ENCODE results near the gene NR3C1. TPM values are rescaled to one million over a fixed set of nuclear protein-coding genes. Genes with fewer than 3 reads are reported as not detected.

Gene NR3C1
- total RNA-seq, 3 donors from 2014 or later (not counting 1 experiment from before 2014, with no cell fraction given) = 147 to 168 (median 165) TPM

- H3K4me3 ChIP-seq (ENCODE audit: low read length) = no peak overlapping the region
- Mint-ChIP-seq H3K27ac (peak overlapping the region; percentile 5 to 54), H3K4me3 (peak overlapping the region; percentile 40), H3K27me3 (ENCODE audit: low read depth in 2 of 2) (no peaks in the 10 kb centered on the region), H3K4me1 (peaks cover 96 to 99% of the 10 kb centered on the region in 2 donors), H3K9me3 (no peaks in the 10 kb centered on the region), H3K36me3 (no peaks in the 10 kb centered on the region)
- no peaks in the 10 kb centered on the region for H3K4me1 ChIP-seq (ENCODE audit: control insufficient read depth, insufficient read depth, low read length)
- no peak for ATAC-seq
- DNase-seq = no peak
- TF ChIP-seq, protein P1, sequence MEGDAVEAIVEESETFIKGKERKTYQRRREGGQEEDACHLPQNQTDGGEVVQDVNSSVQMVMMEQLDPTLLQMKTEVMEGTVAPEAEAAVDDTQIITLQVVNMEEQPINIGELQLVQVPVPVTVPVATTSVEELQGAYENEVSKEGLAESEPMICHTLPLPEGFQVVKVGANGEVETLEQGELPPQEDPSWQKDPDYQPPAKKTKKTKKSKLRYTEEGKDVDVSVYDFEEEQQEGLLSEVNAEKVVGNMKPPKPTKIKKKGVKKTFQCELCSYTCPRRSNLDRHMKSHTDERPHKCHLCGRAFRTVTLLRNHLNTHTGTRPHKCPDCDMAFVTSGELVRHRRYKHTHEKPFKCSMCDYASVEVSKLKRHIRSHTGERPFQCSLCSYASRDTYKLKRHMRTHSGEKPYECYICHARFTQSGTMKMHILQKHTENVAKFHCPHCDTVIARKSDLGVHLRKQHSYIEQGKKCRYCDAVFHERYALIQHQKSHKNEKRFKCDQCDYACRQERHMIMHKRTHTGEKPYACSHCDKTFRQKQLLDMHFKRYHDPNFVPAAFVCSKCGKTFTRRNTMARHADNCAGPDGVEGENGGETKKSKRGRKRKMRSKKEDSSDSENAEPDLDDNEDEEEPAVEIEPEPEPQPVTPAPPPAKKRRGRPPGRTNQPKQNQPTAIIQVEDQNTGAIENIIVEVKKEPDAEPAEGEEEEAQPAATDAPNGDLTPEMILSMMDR (IDR thresholded peaks at IDR 0.05) = no peak
- intact Hi-C loops (cut with micrococcal nuclease) = no loop called here
- peaks cover 2% of the 10 kb centered on the region for H3K9me3 ChIP-seq (ENCODE audit: control insufficient read depth, insufficient read depth, low read length)
- H3K36me3 ChIP-seq (ENCODE audit: control insufficient read depth, insufficient read depth, low read length) = peaks cover 7% of the 10 kb centered on the region
- no peak overlapping the region for H3K27ac ChIP-seq (ENCODE audit: low read length)
- WGBS (ENCODE audit: insufficient coverage) = no CpG with 5 or more reads among the region's 2 CpGs
- no peaks in the 10 kb centered on the region for H3K27me3 ChIP-seq (ENCODE audit: control insufficient read depth, insufficient read depth, low read length)
Measured at GRCh38 chr5:143379606-143380005, 23.9 kb downstream of the NR3C1 start.

DNA sequence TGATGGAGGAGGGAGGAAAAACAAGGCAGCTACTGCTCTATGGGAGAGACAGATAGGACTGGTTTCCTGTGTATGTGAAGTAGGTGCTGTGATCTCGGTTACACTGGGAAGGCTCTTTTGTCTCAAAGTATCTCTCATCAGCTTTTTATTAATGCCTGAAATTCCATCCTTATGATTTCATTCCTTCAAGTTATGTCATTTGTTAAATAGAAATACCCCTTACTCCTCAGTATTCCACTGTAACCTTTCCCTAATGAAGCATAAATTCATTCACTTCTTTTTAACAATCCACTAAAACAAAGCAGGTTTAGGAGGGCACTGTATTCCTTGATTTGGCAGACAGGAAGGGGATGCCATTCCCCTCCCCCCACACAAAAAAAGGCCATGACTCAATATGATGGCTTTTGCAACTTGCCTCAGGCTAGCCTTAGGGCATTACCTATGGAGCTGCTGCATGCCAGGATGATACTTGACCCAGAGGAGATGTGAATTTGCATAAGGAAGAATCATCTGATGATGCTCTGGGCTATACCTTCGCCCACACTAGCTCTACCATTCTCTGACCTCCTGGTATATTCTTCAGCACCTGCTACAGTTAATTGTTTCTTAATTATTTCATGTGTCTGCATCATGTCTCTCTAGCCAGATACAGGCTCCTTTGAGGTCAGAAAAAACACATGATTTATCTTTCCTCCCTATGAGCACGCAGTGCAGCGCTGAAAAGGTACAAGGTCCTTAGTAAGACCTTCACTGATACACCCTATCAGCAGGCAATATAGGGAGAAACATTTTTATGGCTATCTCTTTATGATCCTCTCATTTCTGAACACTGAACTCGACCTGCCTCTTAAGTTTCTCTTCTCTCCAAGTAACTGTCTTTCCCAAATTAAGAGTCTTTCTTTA is 26.3 kb downstream of the NR3C1 start:
- TF ChIP-seq, protein P1 (IDR thresholded peaks at IDR 0.05) = no peak
- DNase-seq = no peak
- Mint-ChIP-seq H3K36me3 (no peaks in the 10 kb centered on the region), H3K27ac (peak overlapping the region; percentile 5 to 54), H3K4me1 (peaks cover 88 to 93% of the 10 kb centered on the region in 2 donors), H3K4me3 (no peak overlapping the region), H3K9me3 (no peaks in the 10 kb centered on the region), H3K27me3 (ENCODE audit: low read depth in 2 of 2) (no peaks in the 10 kb centered on the region)
- intact Hi-C loops (cut with micrococcal nuclease) = no loop called here
- H3K4me3 ChIP-seq (ENCODE audit: low read length) = no peak overlapping the region
- peak in 1 of 3 donors; percentile 22 for ATAC-seq
- no peak overlapping the region for H3K27ac ChIP-seq (ENCODE audit: low read length)
- whole genome bisulfite sequencing (ENCODE audit: insufficient coverage) = 93% methylated on average over 4 of the region's 5 CpGs
- H3K4me1 ChIP-seq (ENCODE audit: control insufficient read depth, insufficient read depth, low read length) = no peaks in the 10 kb centered on the region
- H3K36me3 ChIP-seq (ENCODE audit: control insufficient read depth, insufficient read depth, low read length) = no peaks in the 10 kb centered on the region
- no peaks in the 10 kb centered on the region for H3K9me3 ChIP-seq (ENCODE audit: control insufficient read depth, insufficient read depth, low read length)
- no peaks in the 10 kb centered on the region for H3K27me3 ChIP-seq (ENCODE audit: control insufficient read depth, insufficient read depth, low read length)

DNA sequence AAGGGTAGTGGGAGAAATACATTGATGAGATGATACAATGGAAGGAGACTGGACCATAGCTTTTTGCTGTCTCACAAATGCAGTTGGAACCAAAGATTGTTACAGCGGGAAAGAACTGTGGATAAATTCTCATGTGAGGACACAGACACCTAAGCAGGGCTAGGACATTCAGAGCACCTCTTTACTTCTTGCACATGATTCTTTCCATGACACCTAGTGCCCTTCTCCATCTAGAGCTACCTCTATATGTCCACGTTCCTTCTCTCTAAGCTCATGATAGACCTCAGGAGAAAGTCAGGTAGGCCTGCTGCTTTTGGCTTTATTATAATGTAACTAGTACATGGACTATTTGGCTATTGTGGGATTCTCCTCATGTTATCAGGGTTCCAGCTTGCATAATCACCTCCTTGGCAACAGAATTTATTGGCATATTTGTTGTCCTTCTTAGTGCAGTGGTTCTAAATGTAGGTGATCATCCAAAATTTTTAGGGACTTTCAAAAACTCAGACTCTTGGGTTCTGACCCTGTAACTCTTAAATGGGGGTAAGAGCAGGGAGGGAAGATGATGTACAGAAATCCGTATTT is 27.2 kb downstream of the NR3C1 start:
- intact Hi-C loops (cut with micrococcal nuclease) = no loop called here
- peaks cover 89 to 93% of the 10 kb centered on the region in 2 donors for H3K4me1 Mint-ChIP-seq

More for the DNA sequence above, 27.2 kb downstream of the NR3C1 start:
- Histone ChIP-seq H3K36me3 (ENCODE audit: control insufficient read depth, insufficient read depth, low read length) (no peaks in the 10 kb centered on the region), H3K27ac (ENCODE audit: low read length) (no peak overlapping the region), H3K27me3 (ENCODE audit: control insufficient read depth, insufficient read depth, low read length) (no peaks in the 10 kb centered on the region), H3K4me1 (ENCODE audit: control insufficient read depth, insufficient read depth, low read length) (no peaks in the 10 kb centered on the region), H3K9me3 (ENCODE audit: control insufficient read depth, insufficient read depth, low read length) (no peaks in the 10 kb centered on the region), H3K4me3 (ENCODE audit: low read length) (no peak overlapping the region)
- ATAC-seq (peak in 2 of 3 donors; percentile 19 to 21), DNase-seq (no peak)
- H3K9me3 Mint-ChIP-seq = no peaks in the 10 kb centered on the region
- TF ChIP-seq, protein P1 (IDR thresholded peaks at IDR 0.05) = no peak
- H3K27ac Mint-ChIP-seq = peak overlapping the region; percentile 5 to 54
- H3K36me3 Mint-ChIP-seq = no peaks in the 10 kb centered on the region
- 100% methylated on average over 3 of the region's 3 CpGs for WGBS (ENCODE audit: insufficient coverage)
- H3K4me3 Mint-ChIP-seq = no peak overlapping the region
- no peaks in the 10 kb centered on the region for H3K27me3 Mint-ChIP-seq (ENCODE audit: low read depth in 2 of 2)

Data from natural killer cell (primary cell).